Keratinocyte (primary cell): Measurements from ENCODE around the gene TESK1. TPM values are rescaled to one million over a fixed set of nuclear protein-coding genes. Genes with fewer than 3 reads are reported as not detected.

Experiments
- DNase-seq: peaks from one replicate; pipeline ENCODE4 v3.0.0-alpha.2; 2011; ENCODE audit warnings: low read depth, missing footprints, low spot score
- FAIRE-seq: peaks from 2 replicates; lab custom pipeline; 2011; peaks lifted over from hg19 to GRCh38; lab: Jason Lieb, UNC
- H2AFZ ChIP-seq: 2 replicates; pipeline ENCODE4 v1.6.0; 2012; ENCODE audit warnings: low read length, control low read depth, inconsistent platforms; ENCODE audit not compliant: control insufficient read depth
- H3K27ac ChIP-seq: 2 replicates; pipeline ENCODE4 v1.5.1; 2011; ENCODE audit warnings: low read length; ENCODE audit not compliant: control insufficient read depth, insufficient read depth
- H3K27me3 ChIP-seq: 3 replicates; pipeline ENCODE4 v1.6.0; 2011; ENCODE audit warnings: low read length; ENCODE audit not compliant: control insufficient read depth, insufficient read depth; ENCODE audit errors: extremely low read depth
- H3K36me3 ChIP-seq, 2 experiments: 2 replicates in 1 of 2; 3 replicates in 1 of 2; pipeline ENCODE4 v1.5.1; 2011; ENCODE audit warnings: low read length in 2 of 2, mild to moderate bottlenecking in 1 of 2; ENCODE audit not compliant: control insufficient read depth in 2 of 2, insufficient read depth in 2 of 2; ENCODE audit errors: extremely low read depth in 1 of 2
- H3K4me1 ChIP-seq: 3 replicates; pipeline ENCODE4 v1.5.1; 2011; ENCODE audit warnings: low read length; ENCODE audit not compliant: control insufficient read depth, insufficient read depth; ENCODE audit errors: extremely low read depth
- H3K4me2 ChIP-seq: 3 replicates; pipeline ENCODE4 v1.6.0; 2011; ENCODE audit warnings: low read depth, low read length; ENCODE audit not compliant: control insufficient read depth, insufficient read depth; ENCODE audit errors: extremely low read depth
- H3K4me3 ChIP-seq, 3 experiments: fragments of 200-600 bp in 1 of 3; sonication (generic) in 1 of 3; 2 replicates in 2 of 3; 3 replicates in 1 of 3; pipeline ENCODE4 v1.5.1; 2011 to 2016; ENCODE audit warnings: low read length in 3 of 3, mild to moderate bottlenecking in 3 of 3, control low read depth in 2 of 3, inconsistent platforms in 1 of 3, low read depth in 1 of 3, mixed read lengths in 1 of 3, mixed run types in 1 of 3, moderate library complexity in 1 of 3; ENCODE audit not compliant: control insufficient read depth in 2 of 3, insufficient read depth in 2 of 3; ENCODE audit errors: extremely low read depth in 1 of 3
- H3K79me2 ChIP-seq: 2 replicates; pipeline ENCODE4 v1.6.0; 2012; ENCODE audit warnings: low read length; ENCODE audit not compliant: control insufficient read depth, insufficient read depth
- H3K9ac ChIP-seq: 3 replicates; pipeline ENCODE4 v1.6.0; 2011; ENCODE audit warnings: low read length; ENCODE audit not compliant: control insufficient read depth, insufficient read depth; ENCODE audit errors: extremely low read depth
- H3K9me1 ChIP-seq: 3 replicates; pipeline ENCODE4 v1.6.0; 2011; ENCODE audit warnings: low read length; ENCODE audit not compliant: control insufficient read depth, insufficient read depth; ENCODE audit errors: extremely low read depth
- H3K9me3 ChIP-seq: 2 replicates; pipeline ENCODE4 v1.5.1; 2012; ENCODE audit warnings: low read depth, low read length; ENCODE audit not compliant: control insufficient read depth
- H4K20me1 ChIP-seq: 3 replicates; pipeline ENCODE4 v1.6.0; 2011; ENCODE audit warnings: low read length; ENCODE audit not compliant: control insufficient read depth, insufficient read depth; ENCODE audit errors: extremely low read depth
- CTCF ChIP-seq, 3 experiments: IDR thresholded peaks in 1 of 3; conservative IDR thresholded peaks in 1 of 3; optimal IDR thresholded peaks in 1 of 3; 2 replicates in 2 of 3; 3 replicates in 1 of 3; pipeline versions ENCODE3 to v1.5.1; 2011; ENCODE audit warnings: low read length in 3 of 3, mild to moderate bottlenecking in 3 of 3, moderate library complexity in 2 of 3, control low read depth in 1 of 3, inconsistent platforms in 1 of 3; ENCODE audit not compliant: insufficient read depth in 2 of 3; ENCODE audit errors: extremely low read depth in 1 of 3
- EZH2 ChIP-seq: IDR thresholded peaks from one replicate; pipeline ENCODE4 v1.6.1; 2012; ENCODE audit warnings: inconsistent platforms, mild to moderate bottlenecking, low read length, moderate library complexity
- dilution Hi-C: fragments of 300-500 bp; cut with MboI; formaldehyde crosslinking; loops from one replicate; pipeline ENCODE4 v1.7.0; 2020; ENCODE audit warnings: low sequenced_read_pairs; ENCODE audit not compliant: extremely low pct_ligation_motif_present
- polyA plus RNA-seq, 5 experiments: library from polyadenylated mRNA; depleted of rRNA in 3 of 5; stranded (reverse) in 3 of 5; stranded (forward) in 1 of 5; unstranded in 1 of 5; fragments of >200 nt; gene quantifications; 1 replicate in 1 of 5; 2 replicates in 3 of 5; 3 replicates in 1 of 5; pipeline versions ENCODE4 v1.2.1 to v1.2.3, GENCODE V29; 2011 to 2012; ENCODE audit warnings: missing spikeins in 2 of 5, low read depth in 1 of 5, low replicate concordance in 1 of 5

Gene TESK1
- polyA plus RNA-seq, 1 donor (not counting 4 experiments of a cell fraction or from before 2014, with no cell fraction given) = 11.2 TPM

DNA sequence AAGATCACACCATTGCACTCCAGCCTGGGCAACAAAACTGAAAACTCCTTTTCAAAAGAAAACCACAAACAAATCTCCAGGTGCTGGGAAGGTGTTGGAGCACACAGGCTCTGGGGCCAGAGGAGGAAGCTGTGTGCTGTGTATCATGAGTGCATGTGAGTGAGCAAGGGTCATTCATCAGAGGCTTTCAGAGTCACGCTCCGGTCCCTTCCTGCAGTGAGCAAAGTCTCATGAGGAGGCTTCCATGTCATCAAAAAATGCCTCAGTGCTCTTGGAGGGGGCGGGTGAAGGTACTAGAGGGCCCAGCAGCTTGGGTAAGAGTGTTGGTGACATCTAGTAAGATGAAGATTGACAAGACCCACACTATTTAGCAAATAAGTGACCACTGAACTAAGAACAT lies 48.3 kb upstream of the TESK1 start:
- peaks cover 9% of the 10 kb centered on the region for H4K20me1 ChIP-seq
- DNase-seq (no peak), FAIRE-seq (no peak)
- H3K9me3 ChIP-seq = no peaks in the 10 kb centered on the region
- H3K9me1 ChIP-seq = peaks cover 5% of the 10 kb centered on the region
- H3K27me3 ChIP-seq = no peaks in the 10 kb centered on the region
- no peak for TF ChIP-seq EZH2
- no peak for TF ChIP-seq CTCF (optimal IDR thresholded peaks at IDR 0.05 in 1 of 3, IDR thresholded peaks at IDR 0.05 in 1 of 3, conservative IDR thresholded peaks at IDR 0.05 in 1 of 3; ENCODE audit: extremely low read depth in 1 of 3, insufficient read depth in 2 of 3, low read length in 3 of 3)
- H3K9ac ChIP-seq = no peak overlapping the region
- no peaks in the 10 kb centered on the region for H3K79me2 ChIP-seq
- no peaks in the 10 kb centered on the region for H3K4me1 ChIP-seq
- H2AFZ ChIP-seq = no peak overlapping the region
- H3K36me3 ChIP-seq = peaks cover 18 to 31% of the 10 kb centered on the region in 2 experiments
- H3K4me3 ChIP-seq = no peak overlapping the region
- H3K4me2 ChIP-seq = no peak overlapping the region
- dilution Hi-C loops = no loop called here
- no peak overlapping the region for H3K27ac ChIP-seq

DNA sequence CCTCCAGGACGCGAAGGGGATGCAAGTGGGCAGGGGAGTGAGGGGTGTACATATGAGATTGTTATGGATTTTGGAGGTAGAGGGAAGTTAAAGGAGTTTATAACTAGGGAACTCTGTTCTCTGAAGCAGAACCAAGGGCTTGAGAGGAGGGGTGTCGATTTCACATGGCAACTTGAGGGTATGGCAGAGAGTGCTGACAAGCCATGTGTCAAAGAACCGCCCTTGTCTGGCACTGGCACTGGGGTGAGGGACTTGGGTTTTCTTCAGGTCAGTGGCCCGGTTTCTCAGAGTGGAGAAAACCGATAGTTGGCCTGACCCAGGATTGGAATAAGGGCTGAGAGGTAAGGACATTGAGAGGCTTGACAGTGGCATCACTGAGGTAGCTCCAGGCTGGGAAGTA lies 47.7 kb upstream of the TESK1 start:
- Histone ChIP-seq H3K79me2 (no peaks in the 10 kb centered on the region), H3K27me3 (no peaks in the 10 kb centered on the region), H3K4me1 (no peaks in the 10 kb centered on the region), H3K9ac (no peak overlapping the region), H3K9me3 (no peaks in the 10 kb centered on the region), H2AFZ (no peak overlapping the region), H3K36me3 (peaks cover 18 to 31% of the 10 kb centered on the region in 2 experiments), H3K27ac (no peak overlapping the region), H3K4me3 (no peak overlapping the region), H3K9me1 (peaks cover 5% of the 10 kb centered on the region), H4K20me1 (peaks cover 9% of the 10 kb centered on the region), H3K4me2 (no peak overlapping the region)
- no peak for FAIRE-seq
- no peak for DNase-seq
- dilution Hi-C loops = no loop called here
- TF ChIP-seq EZH2 (no peak), CTCF (optimal IDR thresholded peaks at IDR 0.05 in 1 of 3, IDR thresholded peaks at IDR 0.05 in 1 of 3, conservative IDR thresholded peaks at IDR 0.05 in 1 of 3; ENCODE audit: extremely low read depth in 1 of 3, insufficient read depth in 2 of 3, low read length in 3 of 3) (no peak)
